SK-N-SH treated with all-trans-retinoic acid at 6 μM for 48 hours (cell line): Measurements from ENCODE around the gene RSPH9.
A peak's percentile ranks its signal among the peaks of the same experiment; 100 is the strongest.

ENCODE experiments used
- ATAC-seq: fragments of 200-7000 bp; cut with Tn5 transposase; 3 replicates; pipeline ENCODE4 v1.9.1; 2020; ENCODE audit warnings: mild to moderate bottlenecking, moderate library complexity
- ARNTL ChIP-seq: fragments of 450-650 bp; formaldehyde crosslinking; IDR thresholded peaks from 2 replicates; pipeline ENCODE4 v1.5.0; 2020; ENCODE audit warnings: low read depth, mild to moderate bottlenecking, moderate library complexity, borderline replicate concordance
- BACH2 ChIP-seq: fragments of 250-450 bp; sonication (Bioruptor Pico); IDR thresholded peaks from 2 replicates; pipeline ENCODE4 v1.9.0; 2021; ENCODE audit warnings: mild to moderate bottlenecking, borderline replicate concordance
- CSDC2 ChIP-seq: fragments of 250-450 bp; sonication (Bioruptor Pico); IDR thresholded peaks from 2 replicates; pipeline ENCODE4 v1.5.0; 2020; ENCODE audit warnings: mild to moderate bottlenecking, moderate library complexity
- ESRRG ChIP-seq: fragments of 250-450 bp; sonication (Bioruptor Pico); IDR thresholded peaks from 2 replicates; pipeline ENCODE4 v1.6.1; 2021; ENCODE audit warnings: mild to moderate bottlenecking
- GLIS3 ChIP-seq: fragments of 250-450 bp; sonication (Bioruptor Pico); IDR thresholded peaks from 2 replicates; pipeline ENCODE4 v1.5.0; 2020; ENCODE audit warnings: mild to moderate bottlenecking, moderate library complexity
- ISL1 ChIP-seq: fragments of 250-450 bp; sonication (Bioruptor Pico); IDR thresholded peaks from 2 replicates; pipeline ENCODE4 v2.1.2; 2022; ENCODE audit warnings: mild to moderate bottlenecking, moderate library complexity
- OSR1 ChIP-seq: fragments of 250-450 bp; sonication (Bioruptor Pico); IDR thresholded peaks from 2 replicates; pipeline ENCODE4 v1.8.0; 2022; ENCODE audit warnings: moderate library complexity, mild to moderate bottlenecking, inconsistent platforms
- SNAI2 ChIP-seq: fragments of 250-450 bp; sonication (Bioruptor Pico); IDR thresholded peaks from 2 replicates; pipeline ENCODE4 v1.5.0; 2020; ENCODE audit warnings: mild to moderate bottlenecking, moderate library complexity
- TCF4 ChIP-seq: fragments of 250-450 bp; sonication (Bioruptor Pico); IDR thresholded peaks from 2 replicates; pipeline ENCODE4 v1.8.0; 2021; ENCODE audit warnings: mild to moderate bottlenecking, moderate library complexity, borderline replicate concordance
- TOX ChIP-seq: fragments of 250-450 bp; sonication (Bioruptor Pico); IDR thresholded peaks from 2 replicates; pipeline ENCODE4 v1.8.0; 2021; ENCODE audit warnings: mild to moderate bottlenecking, moderate library complexity, borderline replicate concordance
- ZC3H10 ChIP-seq: fragments of 250-450 bp; sonication (Bioruptor Pico); IDR thresholded peaks from 2 replicates; pipeline ENCODE4 v1.5.1; 2021; ENCODE audit warnings: mild to moderate bottlenecking, moderate library complexity
- ZFP3 ChIP-seq: fragments of 250-450 bp; sonication (Bioruptor Pico); IDR thresholded peaks from 2 replicates; pipeline ENCODE4 v1.5.0; 2020; ENCODE audit warnings: mild to moderate bottlenecking, moderate library complexity
- ZFP30 ChIP-seq: fragments of 450-650 bp; formaldehyde crosslinking; IDR thresholded peaks from 2 replicates; pipeline ENCODE4 v1.5.0; 2022; ENCODE audit warnings: mild to moderate bottlenecking, moderate library complexity
- ZNF565 ChIP-seq: fragments of 450-650 bp; formaldehyde crosslinking; conservative IDR thresholded peaks from 2 replicates; pipeline ENCODE4 v1.5.0; 2020; ENCODE audit warnings: low read depth, mild to moderate bottlenecking, moderate library complexity
- ZNF70 ChIP-seq: fragments of 450-650 bp; formaldehyde crosslinking; IDR thresholded peaks from 2 replicates; pipeline ENCODE4 v1.5.0; 2020; ENCODE audit warnings: mild to moderate bottlenecking, moderate library complexity
- ZNF8 ChIP-seq: fragments of 450-650 bp; formaldehyde crosslinking; IDR thresholded peaks from 2 replicates; pipeline ENCODE4 v1.5.0; 2020; ENCODE audit warnings: mild to moderate bottlenecking, moderate library complexity
- TF ChIP-seq, protein P1 (sequence below): fragments of 250-450 bp; sonication (Bioruptor Pico); IDR thresholded peaks from 2 replicates; pipeline ENCODE4 v1.8.0; 2021; ENCODE audit warnings: low read depth, mild to moderate bottlenecking, moderate library complexity, borderline replicate concordance
- TF ChIP-seq, protein P2 (sequence below): fragments of 250-450 bp; sonication (Bioruptor Pico); IDR thresholded peaks from 2 replicates; pipeline ENCODE4 v1.5.0; 2020; ENCODE audit warnings: mild to moderate bottlenecking, moderate library complexity
- TF ChIP-seq, protein P3 (sequence below): fragments of 250-450 bp; sonication (Bioruptor Pico); IDR thresholded peaks from 2 replicates; pipeline ENCODE4 v1.5.1; 2020; ENCODE audit warnings: low read depth, mild to moderate bottlenecking, moderate library complexity
- TF ChIP-seq, protein P4 (sequence below): fragments of 250-450 bp; sonication (Bioruptor Pico); IDR thresholded peaks from 2 replicates; pipeline ENCODE4 v1.8.0; 2020; ENCODE audit warnings: mild to moderate bottlenecking, moderate library complexity, borderline replicate concordance
- TF ChIP-seq, protein P5 (sequence below): fragments of 250-450 bp; sonication (Bioruptor Pico); IDR thresholded peaks from 2 replicates; pipeline ENCODE4 v1.5.1; 2021; ENCODE audit warnings: mild to moderate bottlenecking, moderate library complexity

RSPH9 gene

DNA sequence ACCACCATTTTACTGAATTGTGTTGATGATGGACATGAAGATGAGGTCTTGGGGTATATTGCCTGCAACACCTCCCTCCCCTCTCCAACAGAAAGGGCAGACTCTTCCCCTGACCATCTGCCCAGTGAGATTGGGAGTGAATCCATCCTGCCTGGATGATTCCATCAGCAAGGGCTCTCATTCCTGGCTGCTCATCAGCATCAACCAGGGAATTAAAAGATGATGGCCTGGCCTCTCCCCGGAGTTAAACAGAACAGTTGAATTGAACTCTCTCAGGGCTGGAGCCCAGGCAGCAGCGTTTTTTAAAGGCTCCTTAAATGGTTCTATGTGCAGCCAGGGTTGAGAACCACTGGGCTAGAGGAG, 57.3 kb downstream of the RSPH9 start:
- TF ChIP-seq, protein P1, sequence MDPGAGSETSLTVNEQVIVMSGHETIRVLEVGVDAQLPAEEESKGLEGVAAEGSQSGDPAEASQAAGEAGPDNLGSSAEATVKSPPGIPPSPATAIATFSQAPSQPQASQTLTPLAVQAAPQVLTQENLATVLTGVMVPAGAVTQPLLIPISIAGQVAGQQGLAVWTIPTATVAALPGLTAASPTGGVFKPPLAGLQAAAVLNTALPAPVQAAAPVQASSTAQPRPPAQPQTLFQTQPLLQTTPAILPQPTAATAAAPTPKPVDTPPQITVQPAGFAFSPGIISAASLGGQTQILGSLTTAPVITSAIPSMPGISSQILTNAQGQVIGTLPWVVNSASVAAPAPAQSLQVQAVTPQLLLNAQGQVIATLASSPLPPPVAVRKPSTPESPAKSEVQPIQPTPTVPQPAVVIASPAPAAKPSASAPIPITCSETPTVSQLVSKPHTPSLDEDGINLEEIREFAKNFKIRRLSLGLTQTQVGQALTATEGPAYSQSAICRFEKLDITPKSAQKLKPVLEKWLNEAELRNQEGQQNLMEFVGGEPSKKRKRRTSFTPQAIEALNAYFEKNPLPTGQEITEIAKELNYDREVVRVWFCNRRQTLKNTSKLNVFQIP (CRISPR knock-in tag) = no peak
- TF ChIP-seq OSR1 (no peak), TCF4 (no peak), SNAI2 (CRISPR knock-in tag) (no peak), BACH2 (CRISPR knock-in tag) (no peak), ZNF8 (CRISPR knock-in tag) (no peak), ZNF70 (no peak), GLIS3 (CRISPR knock-in tag) (no peak), ISL1 (CRISPR knock-in tag) (no peak), ZC3H10 (CRISPR knock-in tag) (no peak), TOX (CRISPR knock-in tag) (no peak), ZFP30 (CRISPR knock-in tag) (no peak), ESRRG (CRISPR knock-in tag) (no peak), ZFP3 (CRISPR knock-in tag) (no peak), ZNF565 (CRISPR knock-in tag) (no peak)
- TF ChIP-seq, protein P2, sequence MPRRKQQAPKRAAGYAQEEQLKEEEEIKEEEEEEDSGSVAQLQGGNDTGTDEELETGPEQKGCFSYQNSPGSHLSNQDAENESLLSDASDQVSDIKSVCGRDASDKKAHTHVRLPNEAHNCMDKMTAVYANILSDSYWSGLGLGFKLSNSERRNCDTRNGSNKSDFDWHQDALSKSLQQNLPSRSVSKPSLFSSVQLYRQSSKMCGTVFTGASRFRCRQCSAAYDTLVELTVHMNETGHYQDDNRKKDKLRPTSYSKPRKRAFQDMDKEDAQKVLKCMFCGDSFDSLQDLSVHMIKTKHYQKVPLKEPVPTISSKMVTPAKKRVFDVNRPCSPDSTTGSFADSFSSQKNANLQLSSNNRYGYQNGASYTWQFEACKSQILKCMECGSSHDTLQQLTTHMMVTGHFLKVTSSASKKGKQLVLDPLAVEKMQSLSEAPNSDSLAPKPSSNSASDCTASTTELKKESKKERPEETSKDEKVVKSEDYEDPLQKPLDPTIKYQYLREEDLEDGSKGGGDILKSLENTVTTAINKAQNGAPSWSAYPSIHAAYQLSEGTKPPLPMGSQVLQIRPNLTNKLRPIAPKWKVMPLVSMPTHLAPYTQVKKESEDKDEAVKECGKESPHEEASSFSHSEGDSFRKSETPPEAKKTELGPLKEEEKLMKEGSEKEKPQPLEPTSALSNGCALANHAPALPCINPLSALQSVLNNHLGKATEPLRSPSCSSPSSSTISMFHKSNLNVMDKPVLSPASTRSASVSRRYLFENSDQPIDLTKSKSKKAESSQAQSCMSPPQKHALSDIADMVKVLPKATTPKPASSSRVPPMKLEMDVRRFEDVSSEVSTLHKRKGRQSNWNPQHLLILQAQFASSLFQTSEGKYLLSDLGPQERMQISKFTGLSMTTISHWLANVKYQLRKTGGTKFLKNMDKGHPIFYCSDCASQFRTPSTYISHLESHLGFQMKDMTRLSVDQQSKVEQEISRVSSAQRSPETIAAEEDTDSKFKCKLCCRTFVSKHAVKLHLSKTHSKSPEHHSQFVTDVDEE (CRISPR knock-in tag) = no peak
- TF ChIP-seq, protein P3, sequence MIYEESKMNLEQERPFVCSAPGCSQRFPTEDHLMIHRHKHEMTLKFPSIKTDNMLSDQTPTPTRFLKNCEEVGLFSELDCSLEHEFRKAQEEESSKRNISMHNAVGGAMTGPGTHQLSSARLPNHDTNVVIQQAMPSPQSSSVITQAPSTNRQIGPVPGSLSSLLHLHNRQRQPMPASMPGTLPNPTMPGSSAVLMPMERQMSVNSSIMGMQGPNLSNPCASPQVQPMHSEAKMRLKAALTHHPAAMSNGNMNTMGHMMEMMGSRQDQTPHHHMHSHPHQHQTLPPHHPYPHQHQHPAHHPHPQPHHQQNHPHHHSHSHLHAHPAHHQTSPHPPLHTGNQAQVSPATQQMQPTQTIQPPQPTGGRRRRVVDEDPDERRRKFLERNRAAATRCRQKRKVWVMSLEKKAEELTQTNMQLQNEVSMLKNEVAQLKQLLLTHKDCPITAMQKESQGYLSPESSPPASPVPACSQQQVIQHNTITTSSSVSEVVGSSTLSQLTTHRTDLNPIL (CRISPR knock-in tag) = no peak
- TF ChIP-seq, all 23 proteins: peak for 0
- ATAC-seq = no peak

DNA sequence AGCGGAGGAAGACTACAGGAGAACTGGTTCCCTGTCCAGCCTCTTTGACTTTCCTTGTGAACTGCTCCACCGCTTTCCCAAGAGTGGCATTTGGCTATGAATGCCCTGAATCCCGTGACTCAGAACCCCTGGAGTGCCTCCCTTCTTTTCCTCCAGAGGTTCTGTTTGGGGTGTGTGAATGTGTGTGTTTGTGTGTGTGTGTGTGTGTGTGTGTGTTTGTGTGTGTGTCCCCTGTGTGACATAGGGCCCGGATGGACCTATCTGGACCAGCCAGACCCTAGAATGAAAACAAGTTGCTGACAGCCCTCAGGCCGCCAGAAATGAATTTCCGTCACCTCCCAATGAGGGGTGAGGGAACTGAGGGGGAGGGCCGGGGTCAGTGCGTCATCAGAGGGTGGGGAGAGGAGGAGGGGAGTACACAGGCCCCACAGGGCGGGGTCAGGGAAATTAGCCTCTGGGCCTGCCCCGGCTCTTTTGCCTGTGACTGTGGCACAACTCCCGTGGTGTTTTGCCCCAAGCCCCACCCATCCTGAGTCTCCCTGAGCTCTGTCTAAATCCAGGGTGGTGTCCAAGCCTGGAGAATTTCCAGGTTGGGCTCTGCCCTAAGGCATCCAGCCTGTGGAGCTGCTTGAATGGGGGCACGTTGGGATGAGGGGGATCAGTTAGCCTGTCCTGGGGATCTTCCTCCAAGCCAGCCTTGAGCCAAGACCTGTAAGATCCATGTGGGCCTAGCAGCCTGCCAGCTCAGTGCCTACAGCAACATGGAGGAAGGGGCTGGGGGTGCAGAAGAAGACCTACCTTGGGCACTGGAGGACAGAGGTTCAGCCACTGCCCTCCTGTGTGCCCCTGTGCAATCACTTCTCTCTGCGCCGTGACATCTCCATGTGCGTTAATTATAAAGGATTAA, 58.0 kb downstream of the RSPH9 start:
- TF ChIP-seq ARNTL (CRISPR knock-in tag) (no peak), BACH2 (CRISPR knock-in tag) (no peak), ZNF565 (CRISPR knock-in tag) (no peak), CSDC2 (CRISPR knock-in tag) (no peak), ZFP30 (CRISPR knock-in tag) (no peak), ZNF70 (no peak), ISL1 (CRISPR knock-in tag) (no peak), SNAI2 (CRISPR knock-in tag) (no peak), ESRRG (CRISPR knock-in tag) (no peak), OSR1 (no peak), ZC3H10 (CRISPR knock-in tag) (no peak), GLIS3 (CRISPR knock-in tag) (no peak)
- TF ChIP-seq, protein P4, sequence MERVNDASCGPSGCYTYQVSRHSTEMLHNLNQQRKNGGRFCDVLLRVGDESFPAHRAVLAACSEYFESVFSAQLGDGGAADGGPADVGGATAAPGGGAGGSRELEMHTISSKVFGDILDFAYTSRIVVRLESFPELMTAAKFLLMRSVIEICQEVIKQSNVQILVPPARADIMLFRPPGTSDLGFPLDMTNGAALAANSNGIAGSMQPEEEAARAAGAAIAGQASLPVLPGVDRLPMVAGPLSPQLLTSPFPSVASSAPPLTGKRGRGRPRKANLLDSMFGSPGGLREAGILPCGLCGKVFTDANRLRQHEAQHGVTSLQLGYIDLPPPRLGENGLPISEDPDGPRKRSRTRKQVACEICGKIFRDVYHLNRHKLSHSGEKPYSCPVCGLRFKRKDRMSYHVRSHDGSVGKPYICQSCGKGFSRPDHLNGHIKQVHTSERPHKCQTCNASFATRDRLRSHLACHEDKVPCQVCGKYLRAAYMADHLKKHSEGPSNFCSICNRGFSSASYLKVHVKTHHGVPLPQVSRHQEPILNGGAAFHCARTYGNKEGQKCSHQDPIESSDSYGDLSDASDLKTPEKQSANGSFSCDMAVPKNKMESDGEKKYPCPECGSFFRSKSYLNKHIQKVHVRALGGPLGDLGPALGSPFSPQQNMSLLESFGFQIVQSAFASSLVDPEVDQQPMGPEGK = no peak
- TF ChIP-seq, protein P5, sequence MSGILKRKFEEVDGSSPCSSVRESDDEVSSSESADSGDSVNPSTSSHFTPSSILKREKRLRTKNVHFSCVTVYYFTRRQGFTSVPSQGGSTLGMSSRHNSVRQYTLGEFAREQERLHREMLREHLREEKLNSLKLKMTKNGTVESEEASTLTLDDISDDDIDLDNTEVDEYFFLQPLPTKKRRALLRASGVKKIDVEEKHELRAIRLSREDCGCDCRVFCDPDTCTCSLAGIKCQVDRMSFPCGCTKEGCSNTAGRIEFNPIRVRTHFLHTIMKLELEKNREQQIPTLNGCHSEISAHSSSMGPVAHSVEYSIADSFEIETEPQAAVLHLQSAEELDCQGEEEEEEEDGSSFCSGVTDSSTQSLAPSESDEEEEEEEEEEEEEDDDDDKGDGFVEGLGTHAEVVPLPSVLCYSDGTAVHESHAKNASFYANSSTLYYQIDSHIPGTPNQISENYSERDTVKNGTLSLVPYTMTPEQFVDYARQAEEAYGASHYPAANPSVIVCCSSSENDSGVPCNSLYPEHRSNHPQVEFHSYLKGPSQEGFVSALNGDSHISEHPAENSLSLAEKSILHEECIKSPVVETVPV (CRISPR knock-in tag) = no peak
- TF ChIP-seq, protein P1 (CRISPR knock-in tag) = no peak
- TF ChIP-seq, protein P2 (CRISPR knock-in tag) = no peak
- peak; percentile 30; the same call in 2 of the 3 replicates for ATAC-seq
